Measurements from ENCODE around the gene P2RY2.

The P2RY2 gene
- total RNA-seq = 0 reads per million in 4 donors

DNA sequence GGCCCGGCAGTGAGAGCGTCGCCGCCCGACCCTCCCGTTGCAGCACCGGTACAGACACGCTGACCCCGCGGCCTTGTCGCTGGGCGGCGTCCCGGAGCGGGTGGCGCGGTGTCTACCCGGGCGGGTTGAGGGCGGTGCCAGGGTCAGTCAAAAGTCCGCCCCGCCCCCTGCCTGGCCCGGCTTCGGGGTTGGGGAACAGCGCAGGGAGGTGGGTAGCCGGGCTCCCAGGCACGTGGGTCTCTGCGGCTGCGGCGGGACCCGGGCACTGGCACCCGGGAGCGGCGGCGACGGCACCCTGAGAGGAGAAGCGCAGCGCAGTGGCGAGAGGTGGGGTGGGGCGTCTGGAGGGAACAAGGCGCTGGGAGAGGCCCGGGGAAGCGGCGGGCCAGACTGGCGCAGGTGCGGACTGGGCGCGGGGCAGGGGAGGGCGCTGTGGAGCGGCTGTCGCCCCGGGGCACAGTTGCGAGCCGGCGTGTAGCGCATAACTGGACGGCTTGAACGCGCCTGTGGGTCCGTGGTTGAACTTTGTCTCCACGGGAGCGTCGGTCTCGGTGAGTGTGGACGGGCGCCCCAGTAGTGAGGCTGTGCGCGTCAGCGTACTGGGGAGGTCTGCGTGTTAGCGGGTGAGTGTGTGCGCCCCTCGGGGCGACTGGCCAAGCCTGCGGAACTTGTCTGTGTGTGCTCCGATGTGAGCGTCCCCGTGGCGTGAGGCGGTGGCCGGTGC is at the start of gene P2RY2:
Gene P2RY2, plus strand, starts transcription at position 176 of the 724 bp plus-strand sequence. CDS start 15,879 bp downstream, outside the sequence.
- peak in 2 of 5 donors; percentile 6 to 25 for DNase-seq

GRCh38 chr11:73168925-73169579 is 49.0 kb upstream of the P2RY2 start:
- DNase-seq = no peak

DNA sequence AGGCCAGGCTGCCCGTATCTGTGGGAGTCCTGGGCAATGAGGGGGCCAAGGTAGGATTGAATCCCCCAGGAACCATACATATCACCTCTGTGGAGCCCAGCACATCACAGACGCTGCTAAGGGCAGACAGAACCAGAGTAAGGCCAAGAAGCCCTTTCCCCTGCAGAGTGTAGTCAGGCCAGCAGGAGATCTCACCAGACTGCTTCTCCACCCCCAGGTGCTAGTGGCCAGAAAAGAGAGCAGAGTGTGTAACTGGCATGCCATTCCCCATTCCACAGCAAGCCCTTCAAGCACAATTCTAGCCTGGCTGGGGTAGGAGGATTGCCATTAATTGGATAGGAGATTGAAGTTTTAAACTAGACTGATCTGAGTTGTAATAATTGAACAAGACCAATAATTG is 47.9 kb upstream of the P2RY2 start:
- no peak for DNase-seq

DNA sequence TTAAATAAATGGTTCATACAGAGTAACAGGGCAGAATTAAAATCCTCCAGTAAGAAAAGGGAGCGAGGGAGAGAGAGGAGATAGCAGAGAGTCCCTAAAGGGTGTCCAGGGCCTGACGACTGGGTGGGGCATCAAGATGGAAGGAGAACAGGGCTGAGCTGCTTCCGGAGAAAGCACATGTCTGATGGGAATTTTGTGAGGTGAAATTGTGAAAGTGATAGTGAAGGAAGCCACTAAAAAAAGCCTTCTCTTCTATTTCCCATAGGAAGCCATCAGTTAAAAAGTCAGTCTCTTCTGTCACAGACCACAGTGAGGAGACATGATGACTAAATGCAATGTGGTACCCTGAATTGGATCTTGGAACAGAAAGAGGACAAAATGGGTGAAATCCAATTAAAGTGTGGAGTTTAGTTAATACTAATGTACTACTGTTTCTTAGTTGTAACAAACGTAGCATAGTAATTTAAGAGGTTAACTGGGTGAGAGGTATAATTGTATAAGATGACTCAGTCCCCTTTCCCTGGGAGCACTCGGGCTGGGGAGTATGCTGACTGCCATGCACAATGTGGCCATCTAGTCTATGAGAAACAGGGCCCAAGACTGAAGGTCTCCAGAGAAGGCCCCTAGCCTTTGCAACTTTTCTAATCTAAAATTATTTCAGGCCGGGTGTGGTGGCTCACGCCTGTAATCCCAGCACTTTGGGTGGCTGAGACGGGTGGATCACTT is 46.5 kb upstream of the P2RY2 start:
- no peak for DNase-seq

DNA sequence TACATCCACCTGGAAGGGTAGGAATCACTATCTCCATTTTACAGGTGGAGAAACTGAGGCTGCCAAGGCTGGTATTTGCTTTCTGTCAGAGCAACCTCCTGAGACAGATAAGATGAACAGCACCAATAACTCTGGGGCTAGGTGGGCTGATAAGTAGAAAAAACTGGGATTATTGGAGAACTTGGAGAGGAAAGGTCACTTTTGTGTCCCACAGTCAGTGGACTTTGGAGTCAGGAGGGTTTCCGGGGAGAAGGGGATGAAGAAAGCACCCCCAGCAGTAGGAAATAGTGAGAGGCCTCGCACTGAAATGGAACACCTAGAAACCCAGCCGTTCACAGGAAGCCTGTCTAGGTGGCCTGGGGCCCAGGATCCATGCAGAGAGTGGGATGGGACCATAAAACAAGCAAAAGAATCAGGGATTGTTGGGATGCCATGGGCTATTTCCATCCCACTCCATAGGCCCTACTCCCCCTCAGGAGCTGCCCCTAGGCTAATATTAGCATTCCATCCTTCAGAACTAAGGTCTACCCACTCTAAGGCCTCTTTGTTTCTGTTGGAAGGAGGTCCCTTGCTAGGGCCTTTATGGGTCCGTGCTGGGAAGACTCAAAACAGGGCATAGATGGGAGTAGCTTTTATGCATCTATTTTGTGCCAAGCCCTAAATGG is 45.0 kb upstream of the P2RY2 start:
- no peak for DNase-seq

GRCh38 chr11:73173755-73174494 is 44.2 kb upstream of the P2RY2 start:
- no peak for DNase-seq

- no peak for DNase-seq
Observed at GRCh38 chr11:73174495-73174791, 43.6 kb upstream of the P2RY2 start.

DNA sequence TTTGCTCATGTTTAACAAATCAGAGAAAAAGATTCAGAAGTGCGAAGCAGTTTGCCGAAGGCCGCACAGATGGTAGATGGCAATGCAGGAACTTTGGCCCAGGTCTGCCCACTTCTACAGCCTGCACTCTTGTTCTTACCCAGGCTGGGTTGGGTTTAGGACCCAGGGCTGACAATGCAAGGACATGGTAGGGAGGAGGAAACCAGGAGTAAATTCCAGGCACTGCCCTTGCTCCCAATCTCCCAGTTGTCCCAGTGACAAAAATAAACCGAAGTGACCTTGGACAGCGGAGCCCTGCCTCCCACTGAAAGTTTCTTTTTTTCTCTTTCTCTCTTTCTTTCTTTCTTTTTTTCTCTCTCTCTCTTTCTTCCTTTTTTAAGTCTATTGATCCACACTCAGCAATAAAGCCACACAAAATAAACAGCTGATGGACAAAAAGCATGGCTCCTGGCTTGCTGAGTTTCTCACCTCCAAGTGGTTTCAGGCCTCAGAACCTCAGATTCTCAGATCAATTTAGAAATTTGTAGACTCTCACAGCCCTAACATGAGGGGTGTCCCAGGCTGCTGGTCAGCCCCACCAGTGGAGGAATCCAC is 42.4 kb upstream of the P2RY2 start:
- DNase-seq = no peak

GRCh38 chr11:73176145-73176873 is 41.8 kb upstream of the P2RY2 start:
- no peak for DNase-seq

- DNase-seq = no peak
Observed at GRCh38 chr11:73176874-73177155, 41.3 kb upstream of the P2RY2 start.

GRCh38 chr11:73177380-73177777 is 40.7 kb upstream of the P2RY2 start:
- no peak for DNase-seq

GRCh38 chr11:73177778-73178539 is 40.1 kb upstream of the P2RY2 start:
- DNase-seq = peak; percentile 44 to 83 (median 64)

DNA sequence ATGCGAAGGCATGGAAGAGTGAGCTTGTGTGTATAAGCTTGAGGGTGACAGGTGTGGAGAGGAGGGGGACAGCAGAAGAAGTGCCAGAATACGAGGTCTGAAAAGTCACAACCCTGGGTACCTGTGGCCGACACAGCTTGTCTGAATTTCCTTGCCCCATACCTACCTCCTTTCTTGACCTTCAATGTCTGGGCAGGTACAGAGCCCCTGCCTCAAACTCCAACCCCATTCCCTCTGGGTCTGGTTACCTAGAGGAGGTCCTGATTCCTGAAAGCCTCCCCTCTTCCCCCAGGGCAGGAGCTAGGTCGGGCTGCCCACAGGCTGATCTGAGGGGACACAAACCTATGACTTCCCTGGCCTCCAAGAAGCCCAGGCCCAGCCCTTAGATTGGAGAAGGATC is 39.4 kb upstream of the P2RY2 start:
- no peak for DNase-seq

DNA sequence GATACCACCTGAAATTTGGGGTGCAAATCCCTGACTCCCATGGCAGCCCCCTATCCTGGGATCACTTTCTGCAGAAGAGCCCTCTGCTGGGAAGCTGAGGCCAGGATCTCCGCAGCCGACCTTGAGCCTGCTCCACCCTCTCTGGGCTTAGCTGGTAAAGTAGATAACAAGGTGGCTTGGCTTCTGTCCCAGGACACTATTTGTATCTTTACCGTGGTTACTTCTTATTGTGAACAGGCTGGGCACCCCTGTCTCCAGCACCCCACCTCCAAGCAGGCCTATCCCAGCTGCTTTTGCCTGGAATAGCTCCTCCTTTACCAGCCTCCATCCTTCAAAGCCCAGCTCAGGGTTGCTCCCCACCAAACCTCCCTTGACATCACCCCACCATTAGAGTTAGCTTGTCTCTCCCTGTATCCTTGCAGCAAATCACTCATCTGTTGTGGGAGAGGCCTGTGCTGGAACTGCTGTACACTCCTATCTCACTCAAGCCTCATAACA is 35.2 kb upstream of the P2RY2 start:
- DNase-seq = no peak

GRCh38 chr11:73184953-73185671 is 33.0 kb upstream of the P2RY2 start:
- peak in 3 of 5 donors; percentile 19 to 42 (median 23) for DNase-seq

DNA sequence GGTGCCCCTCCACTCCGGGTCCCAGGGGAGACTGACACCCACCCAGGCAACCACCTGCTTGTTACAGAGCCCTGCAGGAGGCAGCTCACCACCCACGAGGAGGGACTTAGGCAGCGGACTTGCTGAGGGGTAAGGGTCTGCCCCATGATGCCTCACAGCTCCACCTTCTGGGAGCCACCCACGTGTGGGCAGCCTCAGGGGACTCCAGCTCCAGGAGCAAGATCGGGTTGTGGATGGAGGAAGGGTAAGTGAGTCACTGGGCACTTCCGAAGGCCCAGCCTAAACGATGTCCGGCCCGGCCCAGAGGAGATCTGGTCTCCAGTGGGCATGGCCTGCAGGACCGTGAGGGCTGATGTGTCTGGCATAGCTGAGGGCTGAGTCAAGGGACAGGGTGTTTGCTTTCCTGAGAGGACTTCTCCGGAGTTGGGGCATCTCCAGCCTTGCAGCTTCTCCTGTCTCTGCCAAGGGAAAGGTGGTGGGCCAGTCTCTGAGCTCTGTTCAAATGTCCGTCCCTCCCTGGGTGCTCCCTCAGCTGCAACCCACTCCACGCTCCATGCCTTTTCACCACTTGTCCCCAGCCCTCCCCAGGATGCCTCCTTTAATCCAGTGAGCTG is 32.3 kb upstream of the P2RY2 start:
- no peak for DNase-seq

DNA sequence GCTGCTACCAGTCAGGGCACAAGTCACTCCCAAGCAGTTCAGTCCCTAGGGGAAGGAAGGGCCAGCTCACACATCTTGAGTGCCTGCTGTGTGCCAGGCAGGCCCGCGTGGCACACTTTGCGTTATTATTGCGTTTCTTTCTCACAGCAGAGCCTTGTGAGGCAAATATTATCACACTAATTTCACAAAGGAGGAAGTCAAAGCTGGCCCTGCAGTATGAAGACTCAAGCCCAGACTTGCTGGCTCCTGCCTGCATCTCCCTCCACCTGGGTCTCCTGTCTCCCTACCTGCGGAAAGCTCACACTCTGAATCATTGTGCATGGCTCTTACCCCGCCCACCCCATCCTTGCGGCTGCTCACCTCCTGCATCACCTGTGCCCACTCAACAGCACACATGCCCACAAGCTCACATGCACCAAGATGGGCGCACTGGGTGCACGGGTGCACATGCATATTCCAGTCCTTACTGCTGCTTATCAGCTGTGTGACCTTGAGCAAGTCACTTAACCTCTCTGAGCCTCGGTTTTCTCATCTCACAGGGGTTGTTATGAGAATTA is 31.7 kb upstream of the P2RY2 start:
- no peak for DNase-seq

- DNase-seq = no peak
Observed at GRCh38 chr11:73186886-73187285, 31.2 kb upstream of the P2RY2 start.

DNA sequence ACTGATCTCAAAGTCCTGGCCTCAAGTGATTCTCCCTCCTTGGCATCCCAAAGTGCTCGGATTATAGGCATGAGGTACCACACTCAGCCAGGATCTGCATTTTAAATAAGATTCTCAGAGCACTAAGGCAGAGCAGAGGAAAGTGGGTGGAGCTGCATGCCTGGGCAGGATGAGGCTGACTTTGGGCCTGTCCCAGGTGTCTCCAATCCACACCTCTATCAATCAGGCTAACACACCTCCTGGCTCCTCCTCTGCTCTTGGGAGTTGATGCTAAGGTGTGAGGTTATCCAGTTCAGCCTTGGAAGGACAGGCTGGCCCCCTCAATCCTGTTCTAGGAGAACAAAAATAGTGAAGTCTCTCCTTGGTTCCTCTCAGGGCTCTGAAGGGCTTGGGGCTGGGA is 30.2 kb upstream of the P2RY2 start:
- DNase-seq = no peak

All from T-helper 1 cell (primary cell).